K562 (cell line): ENCODE data around the gene SIGLEC6. TPM values are rescaled to one million over a fixed set of nuclear protein-coding genes. Genes with fewer than 3 reads are reported as not detected.

Experiments
- BCL6 ChIP-seq: fragments of 250-450 bp; sonication (Bioruptor Pico); IDR thresholded peaks from 2 replicates; pipeline ENCODE4 v1.4.0; 2020
- CUX1 ChIP-seq: fragments of 200-800 bp; sonication (Bioruptor generic); IDR thresholded peaks from 2 replicates; pipeline ENCODE4 v1.6.1; 2016; ENCODE audit warnings: missing genetic modification characterization, missing compliant biosample characterization
- E2F6 ChIP-seq, 2 experiments: IDR thresholded peaks; 2 replicates each; pipeline ENCODE4 v1.6.1; 2011; ENCODE audit warnings: borderline replicate concordance in 1 of 2, control low read depth in 1 of 2, low read depth in 1 of 2, low read length in 1 of 2, mild to moderate bottlenecking in 1 of 2, mixed read lengths in 1 of 2, moderate library complexity in 1 of 2; ENCODE audit not compliant: insufficient read depth in 1 of 2, insufficient read length in 1 of 2, poor library complexity in 1 of 2, severe bottlenecking in 1 of 2; ENCODE audit errors: extremely low read depth in 1 of 2
- FOXK1 ChIP-seq: sonication (generic); formaldehyde crosslinking; IDR thresholded peaks from 2 replicates; pipeline ENCODE4 v1.8.0; 2022; ENCODE audit warnings: missing genetic modification reagents, mild to moderate bottlenecking, borderline replicate concordance
- GABPB2 ChIP-seq: fragments of 250-450 bp; sonication (Bioruptor Pico); conservative IDR thresholded peaks from 2 replicates; pipeline ENCODE4 v1.5.1; 2021; ENCODE audit warnings: mild to moderate bottlenecking
- KLF16 ChIP-seq: IDR thresholded peaks from 2 replicates; pipeline ENCODE4 v1.6.1; 2016; ENCODE audit warnings: antibody characterized with exemption
- LARP7 ChIP-seq: fragments of 450-650 bp; IDR thresholded peaks from 2 replicates; pipeline ENCODE4 v1.6.1; 2016
- PHF20 ChIP-seq: fragments of 450-650 bp; IDR thresholded peaks from 2 replicates; pipeline ENCODE4 v1.6.1; 2018; ENCODE audit not compliant: partially characterized antibody
- POLR2A ChIP-seq: fragments of 450-650 bp; conservative IDR thresholded peaks from 2 replicates; pipeline ENCODE4 v1.6.1; 2016
- PRDM10 ChIP-seq: fragments of 450-650 bp; IDR thresholded peaks from 2 replicates; pipeline ENCODE4 v1.6.1; 2018; ENCODE audit not compliant: partially characterized antibody
- RAD21 ChIP-seq, 2 experiments: fragments of 250-450 bp in 1 of 2; fragments of 450-650 bp in 1 of 2; sonication (Bioruptor Pico) in 1 of 2; formaldehyde crosslinking in 1 of 2; IDR thresholded peaks in 1 of 2; conservative IDR thresholded peaks in 1 of 2; 2 replicates each; pipeline versions ENCODE4 v1.4.0 to v1.8.0; 2020 to 2022; ENCODE audit warnings: mild to moderate bottlenecking in 2 of 2, moderate library complexity in 1 of 2
- RBBP5 ChIP-seq: fragments of 200-600 bp; sonication (generic); IDR thresholded peaks from 2 replicates; pipeline ENCODE4 v1.6.1; 2012; ENCODE audit warnings: borderline replicate concordance, mild to moderate bottlenecking, low read length, control low read depth, inconsistent platforms; ENCODE audit not compliant: insufficient read depth, poor library complexity, severe bottlenecking
- RCOR1 ChIP-seq, 2 experiments: IDR thresholded peaks; 2 replicates each; pipeline ENCODE4 v1.6.1; 2012; ENCODE audit warnings: low read depth in 2 of 2, low read length in 2 of 2, borderline replicate concordance in 1 of 2, improper control_type of control experiment in 1 of 2
- SMC3 ChIP-seq: conservative IDR thresholded peaks from 2 replicates; pipeline ENCODE4 v1.6.1; 2011; ENCODE audit warnings: low read depth, low read length, improper control_type of control experiment; ENCODE audit not compliant: insufficient read depth
- TAF9B ChIP-seq: fragments of 450-650 bp; IDR thresholded peaks from 2 replicates; pipeline ENCODE4 v1.6.1; 2018; ENCODE audit warnings: mild to moderate bottlenecking; ENCODE audit not compliant: partially characterized antibody
- TCF3 ChIP-seq: sonication (generic); formaldehyde crosslinking; IDR thresholded peaks from 2 replicates; pipeline ENCODE4 v1.4.0; 2020; ENCODE audit warnings: mild to moderate bottlenecking, missing genetic modification reagents
- TEAD4 ChIP-seq, 2 experiments: sonication (generic) in 1 of 2; formaldehyde crosslinking in 1 of 2; IDR thresholded peaks; 2 replicates each; pipeline versions ENCODE4 v1.6.1 to v1.8.0; 2012 to 2022; ENCODE audit warnings: borderline replicate concordance in 1 of 2, inconsistent platforms in 1 of 2, low read length in 1 of 2, mild to moderate bottlenecking in 1 of 2, missing genetic modification reagents in 1 of 2
- ZNF644 ChIP-seq: fragments of 200-800 bp; sonication (Bioruptor generic); IDR thresholded peaks from 2 replicates; pipeline ENCODE4 v1.6.1; 2016; ENCODE audit warnings: low read depth, missing genetic modification characterization, missing compliant biosample characterization
- polyA plus RNA-seq, 8 experiments: library from polyadenylated mRNA; depleted of rRNA in 4 of 8; stranded (reverse) in 5 of 8; unstranded in 3 of 8; fragments of >200 nt; fragmentation: Nextera tagmentation in 2 of 8; fragmentation: Illumina TruSeq in 1 of 8; extraction: Ambion mirVana in 2 of 8; extraction: Trizol in 1 of 8; gene quantifications; 2 replicates each; pipeline versions ENCODE4 v1.2.1 to v1.2.3, GENCODE V29; 2011 to 2014; ENCODE audit warnings: inconsistent platforms in 1 of 8, missing spikeins in 1 of 8
- total RNA-seq, 7 experiments: library from RNA; depleted of rRNA in 6 of 7; stranded (reverse); fragments of >200 nt in 6 of 7; fragmentation: Illumina TruSeq in 2 of 7; extraction: Trizol in 2 of 7; gene quantifications; 2 replicates each; pipeline versions ENCODE4 v1.2.1 to v1.2.3, GENCODE V29; 2011 to 2021; ENCODE audit warnings: low replicate concordance in 1 of 7

SIGLEC6 gene
- total and polyA plus RNA-seq, 9 of the 15 experiments (the other 6 are each of a cell fraction or from before 2014, with no cell fraction given) = 0.03 to 17.5 (median 0.71) TPM

- TF ChIP-seq RCOR1 (IDR thresholded peaks at IDR 0.05; ENCODE audit: borderline replicate concordance in 1 of 2, low read depth in 2 of 2, low read length in 2 of 2) = peak; percentile 54 to 90; a peak in 3 of 4 replicates
- TF ChIP-seq KLF16 = no peak
- no peak for TF ChIP-seq CUX1
- no peak for TF ChIP-seq FOXK1 (CRISPR knock-in tag)
- TF ChIP-seq GABPB2 (CRISPR knock-in tag) = no peak
- TF ChIP-seq PRDM10 = no peak
- TF ChIP-seq PHF20 = no peak
- TF ChIP-seq TCF3 (CRISPR knock-in tag) = no peak
- TF ChIP-seq RAD21 (CRISPR knock-in tag; conservative IDR thresholded peaks at IDR 0.05 in 1 of 2, IDR thresholded peaks at IDR 0.05 in 1 of 2) = peak; percentile 27 to 29; a peak in 1 of 4 replicates
- no peak for TF ChIP-seq ZNF644 (tag)
- no peak for TF ChIP-seq TEAD4 (IDR thresholded peaks at IDR 0.05; ENCODE audit: low read length)
- no peak for TF ChIP-seq TEAD4 (CRISPR knock-in tag; IDR thresholded peaks at IDR 0.05; ENCODE audit: borderline replicate concordance)
- TF ChIP-seq TAF9B = no peak
- no peak for TF ChIP-seq POLR2A
- no peak for TF ChIP-seq RBBP5
- TF ChIP-seq BCL6 = no peak
- TF ChIP-seq E2F6 (IDR thresholded peaks at IDR 0.05; ENCODE audit: borderline replicate concordance in 1 of 2, extremely low read depth in 1 of 2, insufficient read depth in 1 of 2, insufficient read length in 1 of 2, low read depth in 1 of 2, low read length in 1 of 2, poor library complexity in 1 of 2, severe bottlenecking in 1 of 2) = no peak
- TF ChIP-seq SMC3 = 0 out of 2 replicates have a peak, but pooled peaks have one; percentile 4
- no peak for TF ChIP-seq LARP7
Observed at GRCh38 chr19:51511353-51511752, 20.1 kb downstream of the SIGLEC6 start (continued).
